GM18858 (cell line): ENCODE results near the gene IPPK.

Experiments used
- ATAC-seq: cut with Tn5 transposase; IDR thresholded peaks from one replicate; pipeline ENCODE4 v1.9.1; 2021; ENCODE audit not compliant: unreplicated experiment

Gene IPPK

GRCh38 chr9:92615790-92616189 lies 54.1 kb downstream of the IPPK start:
- no peak for ATAC-seq

GRCh38 chr9:92614763-92615461 lies 55.0 kb downstream of the IPPK start:
- no peak for ATAC-seq

GRCh38 chr9:92614123-92614510 lies 55.8 kb downstream of the IPPK start:
- no peak for ATAC-seq

GRCh38 chr9:92613268-92614122 lies 56.4 kb downstream of the IPPK start:
- ATAC-seq: no peak

GRCh38 chr9:92612816-92613215 lies 57.1 kb downstream of the IPPK start:
- no peak for ATAC-seq

GRCh38 chr9:92612292-92612691 lies 57.6 kb downstream of the IPPK start:
- ATAC-seq: no peak

- ATAC-seq: no peak
These were observed 58.2 kb downstream of the IPPK start for GRCh38 chr9:92611621-92612285.

- ATAC-seq: no peak
These were observed 59.2 kb downstream of the IPPK start for GRCh38 chr9:92610470-92611420.

- no peak for ATAC-seq
These were observed 61.0 kb downstream of the IPPK start for GRCh38 chr9:92608909-92609445.

- ATAC-seq: no peak
These were observed 61.6 kb downstream of the IPPK start for GRCh38 chr9:92608241-92608908.

GRCh38 chr9:92607773-92608172 lies 62.2 kb downstream of the IPPK start:
- no peak for ATAC-seq

GRCh38 chr9:92607088-92607487 lies 62.8 kb downstream of the IPPK start:
- ATAC-seq: no peak

- ATAC-seq: no peak
These were observed 64.7 kb downstream of the IPPK start for GRCh38 chr9:92605224-92605623.

- no peak for ATAC-seq
These were observed 65.9 kb downstream of the IPPK start for GRCh38 chr9:92603990-92604389.

- no peak for ATAC-seq
These were observed 66.8 kb downstream of the IPPK start for GRCh38 chr9:92603100-92603499.

GRCh38 chr9:92602413-92602812 lies 67.5 kb downstream of the IPPK start:
- no peak for ATAC-seq

- ATAC-seq: no peak
These were observed 68.5 kb downstream of the IPPK start for GRCh38 chr9:92601451-92601850.

- no peak for ATAC-seq
These were observed 69.3 kb downstream of the IPPK start for GRCh38 chr9:92600462-92601261.

- no peak for ATAC-seq
These were observed 69.9 kb downstream of the IPPK start for GRCh38 chr9:92599938-92600461.
